HepG2 (cell line): ENCODE data around the gene LRPAP1. TPM values are rescaled to one million over a fixed set of nuclear protein-coding genes. Genes with fewer than 3 reads are reported as not detected.

ENCODE experiments used
- BCL6 ChIP-seq: IDR thresholded peaks from 2 replicates; pipeline ENCODE4 v1.6.1; 2016; ENCODE audit warnings: missing genetic modification reagents, missing compliant biosample characterization
- DMAP1 ChIP-seq: IDR thresholded peaks from 2 replicates; pipeline ENCODE4 v1.6.1; 2016
- GATAD1 ChIP-seq: IDR thresholded peaks from 2 replicates; pipeline ENCODE4 v1.6.1; 2016; ENCODE audit warnings: missing genetic modification reagents, missing compliant biosample characterization
- GATAD2A ChIP-seq: IDR thresholded peaks from 2 replicates; pipeline ENCODE4 v1.6.1; 2016
- HNF4A ChIP-seq: sonication (generic); formaldehyde crosslinking; IDR thresholded peaks from 2 replicates; pipeline ENCODE4 v1.4.0; 2020; ENCODE audit warnings: missing genetic modification reagents
- MYC ChIP-seq: sonication (generic); formaldehyde crosslinking; IDR thresholded peaks from 2 replicates; pipeline ENCODE4 v1.9.0; 2021; ENCODE audit warnings: missing genetic modification reagents, borderline replicate concordance
- RXRA ChIP-seq: sonication (generic); formaldehyde crosslinking; IDR thresholded peaks from 2 replicates; pipeline ENCODE4 v1.5.1; 2020; ENCODE audit warnings: missing genetic modification reagents
- SKI ChIP-seq: fragments of 450-650 bp; IDR thresholded peaks from one replicate; pipeline ENCODE4 v1.6.1; 2018; ENCODE audit warnings: mild to moderate bottlenecking; ENCODE audit not compliant: partially characterized antibody
- ZNF431 ChIP-seq: sonication (generic); formaldehyde crosslinking; IDR thresholded peaks from 2 replicates; pipeline ENCODE4 v1.9.0; 2022; ENCODE audit warnings: missing genetic modification reagents, low read depth, mild to moderate bottlenecking, borderline replicate concordance
- polyA plus RNA-seq, 8 experiments: library from polyadenylated mRNA; depleted of rRNA in 3 of 8; stranded (reverse) in 7 of 8; unstranded in 1 of 8; fragments of >200 nt; fragmentation: Illumina TruSeq in 4 of 8; extraction: Trizol in 4 of 8; gene quantifications; 2 replicates each; pipeline versions ENCODE4 v1.2.1 to v1.2.3, GENCODE V29; 2011 to 2016; ENCODE audit warnings: low read depth in 4 of 8, missing spikeins in 1 of 8, mixed read lengths in 1 of 8; ENCODE audit not compliant: insufficient read depth in 1 of 8
- total RNA-seq, 5 experiments: library from RNA; depleted of rRNA; stranded (reverse); fragments of >200 nt; fragmentation: Illumina TruSeq; extraction: Trizol; gene quantifications; 2 replicates each; pipeline ENCODE4 v1.2.3, GENCODE V29; 2016; ENCODE audit warnings: low read depth in 1 of 5
- TF ChIP-seq, protein P1 (sequence below): IDR thresholded peaks from 2 replicates; pipeline ENCODE4 v1.6.1; 2012; ENCODE audit warnings: inconsistent platforms
- TF ChIP-seq, protein P2 (sequence below): sonication (generic); formaldehyde crosslinking; conservative IDR thresholded peaks from 2 replicates; pipeline ENCODE4 v1.4.0; 2020; ENCODE audit warnings: missing genetic modification reagents
- TF ChIP-seq, protein P3 (sequence below): sonication (generic); formaldehyde crosslinking; IDR thresholded peaks from 2 replicates; pipeline ENCODE4 v1.4.0; 2020; ENCODE audit warnings: missing genetic modification reagents, borderline replicate concordance
- TF ChIP-seq, protein P4 (sequence below): sonication (generic); formaldehyde crosslinking; IDR thresholded peaks from 2 replicates; pipeline ENCODE4 v1.4.0; 2020; ENCODE audit warnings: mild to moderate bottlenecking, missing genetic modification reagents
- TF ChIP-seq, protein P5 (sequence below): IDR thresholded peaks from 2 replicates; pipeline ENCODE4 v1.6.1; 2016
- TF ChIP-seq, protein P6 (sequence below): IDR thresholded peaks from 2 replicates; pipeline ENCODE4 v1.6.1; 2016; ENCODE audit warnings: missing compliant biosample characterization, missing genetic modification reagents, borderline replicate concordance

LRPAP1 gene
- total and polyA plus RNA-seq, 2 of the 13 experiments (the other 11 are each of a cell fraction or from before 2014, with no cell fraction given) = 153 to 191 TPM

DNA sequence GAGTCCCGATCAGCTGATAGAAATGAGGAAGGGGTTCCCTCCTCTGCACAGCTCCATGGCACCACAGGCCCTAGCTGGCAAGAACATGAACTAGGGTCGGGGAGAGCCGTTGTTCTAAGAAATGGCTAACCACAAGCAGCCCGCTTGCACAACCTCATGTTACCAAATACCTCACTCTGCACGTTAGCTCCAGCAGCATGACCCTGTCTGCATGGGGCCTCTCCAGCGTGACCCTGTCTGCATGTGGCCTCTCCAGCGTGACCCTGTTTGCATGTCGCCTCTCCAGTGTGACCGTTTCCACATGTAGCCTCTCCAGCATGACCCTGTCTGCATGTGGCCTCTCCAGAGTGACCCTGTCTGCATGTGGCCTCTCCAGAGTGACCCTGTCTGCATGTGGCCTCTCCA lies 24.9 kb upstream of the LRPAP1 start (continued):
- 0 out of 2 replicates have a peak, but pooled peaks have one; percentile 31 for TF ChIP-seq DMAP1 (CRISPR knock-in tag)
- TF ChIP-seq HNF4A (CRISPR knock-in tag) = peak; percentile 58; the same call in 1 of the 2 replicates
- TF ChIP-seq MYC = peak; percentile 73; the same call in 1 of the 2 replicates
- TF ChIP-seq, protein P1, sequence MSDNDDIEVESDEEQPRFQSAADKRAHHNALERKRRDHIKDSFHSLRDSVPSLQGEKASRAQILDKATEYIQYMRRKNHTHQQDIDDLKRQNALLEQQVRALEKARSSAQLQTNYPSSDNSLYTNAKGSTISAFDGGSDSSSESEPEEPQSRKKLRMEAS = peak; percentile 81
- TF ChIP-seq, protein P2, sequence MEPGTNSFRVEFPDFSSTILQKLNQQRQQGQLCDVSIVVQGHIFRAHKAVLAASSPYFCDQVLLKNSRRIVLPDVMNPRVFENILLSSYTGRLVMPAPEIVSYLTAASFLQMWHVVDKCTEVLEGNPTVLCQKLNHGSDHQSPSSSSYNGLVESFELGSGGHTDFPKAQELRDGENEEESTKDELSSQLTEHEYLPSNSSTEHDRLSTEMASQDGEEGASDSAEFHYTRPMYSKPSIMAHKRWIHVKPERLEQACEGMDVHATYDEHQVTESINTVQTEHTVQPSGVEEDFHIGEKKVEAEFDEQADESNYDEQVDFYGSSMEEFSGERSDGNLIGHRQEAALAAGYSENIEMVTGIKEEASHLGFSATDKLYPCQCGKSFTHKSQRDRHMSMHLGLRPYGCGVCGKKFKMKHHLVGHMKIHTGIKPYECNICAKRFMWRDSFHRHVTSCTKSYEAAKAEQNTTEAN = peak; percentile 71
- TF ChIP-seq, protein P3, sequence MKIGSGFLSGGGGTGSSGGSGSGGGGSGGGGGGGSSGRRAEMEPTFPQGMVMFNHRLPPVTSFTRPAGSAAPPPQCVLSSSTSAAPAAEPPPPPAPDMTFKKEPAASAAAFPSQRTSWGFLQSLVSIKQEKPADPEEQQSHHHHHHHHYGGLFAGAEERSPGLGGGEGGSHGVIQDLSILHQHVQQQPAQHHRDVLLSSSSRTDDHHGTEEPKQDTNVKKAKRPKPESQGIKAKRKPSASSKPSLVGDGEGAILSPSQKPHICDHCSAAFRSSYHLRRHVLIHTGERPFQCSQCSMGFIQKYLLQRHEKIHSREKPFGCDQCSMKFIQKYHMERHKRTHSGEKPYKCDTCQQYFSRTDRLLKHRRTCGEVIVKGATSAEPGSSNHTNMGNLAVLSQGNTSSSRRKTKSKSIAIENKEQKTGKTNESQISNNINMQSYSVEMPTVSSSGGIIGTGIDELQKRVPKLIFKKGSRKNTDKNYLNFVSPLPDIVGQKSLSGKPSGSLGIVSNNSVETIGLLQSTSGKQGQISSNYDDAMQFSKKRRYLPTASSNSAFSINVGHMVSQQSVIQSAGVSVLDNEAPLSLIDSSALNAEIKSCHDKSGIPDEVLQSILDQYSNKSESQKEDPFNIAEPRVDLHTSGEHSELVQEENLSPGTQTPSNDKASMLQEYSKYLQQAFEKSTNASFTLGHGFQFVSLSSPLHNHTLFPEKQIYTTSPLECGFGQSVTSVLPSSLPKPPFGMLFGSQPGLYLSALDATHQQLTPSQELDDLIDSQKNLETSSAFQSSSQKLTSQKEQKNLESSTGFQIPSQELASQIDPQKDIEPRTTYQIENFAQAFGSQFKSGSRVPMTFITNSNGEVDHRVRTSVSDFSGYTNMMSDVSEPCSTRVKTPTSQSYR (CRISPR knock-in tag) = peak; percentile 44; the same call in 1 of the 2 replicates
- peak; percentile 87 for TF ChIP-seq BCL6 (CRISPR knock-in tag)
- peak; percentile 86 for TF ChIP-seq RXRA (CRISPR knock-in tag)
- TF ChIP-seq, protein P4, sequence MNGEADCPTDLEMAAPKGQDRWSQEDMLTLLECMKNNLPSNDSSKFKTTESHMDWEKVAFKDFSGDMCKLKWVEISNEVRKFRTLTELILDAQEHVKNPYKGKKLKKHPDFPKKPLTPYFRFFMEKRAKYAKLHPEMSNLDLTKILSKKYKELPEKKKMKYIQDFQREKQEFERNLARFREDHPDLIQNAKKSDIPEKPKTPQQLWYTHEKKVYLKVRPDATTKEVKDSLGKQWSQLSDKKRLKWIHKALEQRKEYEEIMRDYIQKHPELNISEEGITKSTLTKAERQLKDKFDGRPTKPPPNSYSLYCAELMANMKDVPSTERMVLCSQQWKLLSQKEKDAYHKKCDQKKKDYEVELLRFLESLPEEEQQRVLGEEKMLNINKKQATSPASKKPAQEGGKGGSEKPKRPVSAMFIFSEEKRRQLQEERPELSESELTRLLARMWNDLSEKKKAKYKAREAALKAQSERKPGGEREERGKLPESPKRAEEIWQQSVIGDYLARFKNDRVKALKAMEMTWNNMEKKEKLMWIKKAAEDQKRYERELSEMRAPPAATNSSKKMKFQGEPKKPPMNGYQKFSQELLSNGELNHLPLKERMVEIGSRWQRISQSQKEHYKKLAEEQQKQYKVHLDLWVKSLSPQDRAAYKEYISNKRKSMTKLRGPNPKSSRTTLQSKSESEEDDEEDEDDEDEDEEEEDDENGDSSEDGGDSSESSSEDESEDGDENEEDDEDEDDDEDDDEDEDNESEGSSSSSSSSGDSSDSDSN (CRISPR knock-in tag) = 0 out of 2 replicates have a peak, but pooled peaks have one; percentile 41
- TF ChIP-seq, protein P5, sequence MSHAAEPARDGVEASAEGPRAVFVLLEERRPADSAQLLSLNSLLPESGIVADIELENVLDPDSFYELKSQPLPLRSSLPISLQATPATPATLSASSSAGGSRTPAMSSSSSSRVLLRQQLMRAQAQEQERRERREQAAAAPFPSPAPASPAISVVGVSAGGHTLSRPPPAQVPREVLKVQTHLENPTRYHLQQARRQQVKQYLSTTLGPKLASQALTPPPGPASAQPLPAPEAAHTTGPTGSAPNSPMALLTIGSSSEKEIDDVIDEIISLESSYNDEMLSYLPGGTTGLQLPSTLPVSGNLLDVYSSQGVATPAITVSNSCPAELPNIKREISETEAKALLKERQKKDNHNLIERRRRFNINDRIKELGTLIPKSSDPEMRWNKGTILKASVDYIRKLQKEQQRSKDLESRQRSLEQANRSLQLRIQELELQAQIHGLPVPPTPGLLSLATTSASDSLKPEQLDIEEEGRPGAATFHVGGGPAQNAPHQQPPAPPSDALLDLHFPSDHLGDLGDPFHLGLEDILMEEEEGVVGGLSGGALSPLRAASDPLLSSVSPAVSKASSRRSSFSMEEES (CRISPR knock-in tag) = peak; percentile 64
- 0 out of 2 replicates have a peak, but pooled peaks have one; percentile 30 for TF ChIP-seq GATAD1 (CRISPR knock-in tag)
- peak; percentile 26; the same call in 1 of the 2 replicates for TF ChIP-seq ZNF431 (CRISPR knock-in tag)
- TF ChIP-seq, protein P6, sequence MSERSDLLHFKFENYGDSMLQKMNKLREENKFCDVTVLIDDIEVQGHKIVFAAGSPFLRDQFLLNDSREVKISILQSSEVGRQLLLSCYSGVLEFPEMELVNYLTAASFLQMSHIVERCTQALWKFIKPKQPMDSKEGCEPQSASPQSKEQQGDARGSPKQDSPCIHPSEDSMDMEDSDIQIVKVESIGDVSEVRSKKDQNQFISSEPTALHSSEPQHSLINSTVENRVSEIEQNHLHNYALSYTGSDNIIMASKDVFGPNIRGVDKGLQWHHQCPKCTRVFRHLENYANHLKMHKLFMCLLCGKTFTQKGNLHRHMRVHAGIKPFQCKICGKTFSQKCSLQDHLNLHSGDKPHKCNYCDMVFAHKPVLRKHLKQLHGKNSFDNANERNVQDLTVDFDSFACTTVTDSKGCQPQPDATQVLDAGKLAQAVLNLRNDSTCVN (CRISPR knock-in tag) = peak; percentile 98
- peak; percentile 91 for TF ChIP-seq SKI
- peak; percentile 88 for TF ChIP-seq GATAD2A (CRISPR knock-in tag)
